HG02610 (cell line): ENCODE measurements around the gene CXCL6.

Experiments
- ATAC-seq: cut with Tn5 transposase; IDR thresholded peaks from one replicate; pipeline ENCODE4 v1.9.1; 2021; ENCODE audit warnings: mild to moderate bottlenecking, moderate library complexity; ENCODE audit not compliant: unreplicated experiment

Gene CXCL6

DNA sequence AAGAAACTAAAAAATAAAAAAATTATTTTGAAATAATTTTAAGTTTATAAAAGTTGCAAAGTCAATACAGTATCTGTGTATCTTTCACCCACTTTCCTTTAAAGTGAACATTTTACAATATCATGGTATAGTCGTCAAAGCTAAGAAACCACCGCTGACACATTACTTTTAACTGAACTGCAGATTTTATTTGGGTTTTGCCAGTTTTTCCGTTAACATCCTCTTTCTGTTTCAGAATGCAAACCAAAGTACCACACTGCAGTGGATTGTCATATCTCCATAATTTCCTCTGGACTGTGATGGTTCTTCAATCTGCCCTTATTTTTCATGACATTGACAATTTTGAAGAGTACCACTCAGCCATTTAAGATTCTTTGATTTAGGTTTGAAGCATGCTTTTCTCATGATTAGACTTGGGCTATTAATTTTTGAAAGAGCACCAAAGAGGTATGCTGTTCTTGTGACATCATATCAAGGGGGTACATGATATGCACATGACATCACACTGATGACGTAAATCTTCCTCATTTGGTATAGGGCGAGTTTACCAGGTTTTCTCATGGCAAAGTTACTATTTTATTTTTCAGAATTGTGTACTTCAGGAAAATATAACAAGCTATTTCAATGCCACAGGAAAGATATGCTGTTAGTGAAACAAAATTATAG, 29.1 kb downstream of the CXCL6 start:
- ATAC-seq = no peak

DNA sequence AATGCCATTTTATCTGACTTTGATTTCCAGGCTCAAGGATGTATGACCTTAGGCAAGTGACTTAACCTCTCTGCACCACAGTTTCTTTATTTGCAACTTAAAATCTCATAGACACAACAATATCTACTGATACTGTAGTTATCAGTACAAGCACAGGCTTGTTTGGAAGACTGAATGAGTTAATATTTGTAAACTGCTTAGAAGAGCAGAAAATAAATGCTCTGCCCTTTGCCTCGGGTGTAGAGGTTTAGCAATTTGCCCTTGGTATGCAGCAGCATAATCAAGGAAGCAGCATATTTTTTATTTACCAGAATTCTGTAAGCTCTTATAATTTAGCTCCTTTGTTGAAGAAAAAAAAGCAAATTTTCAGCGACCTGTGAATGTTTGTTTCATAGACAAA, 29.8 kb downstream of the CXCL6 start:
- no peak for ATAC-seq

DNA sequence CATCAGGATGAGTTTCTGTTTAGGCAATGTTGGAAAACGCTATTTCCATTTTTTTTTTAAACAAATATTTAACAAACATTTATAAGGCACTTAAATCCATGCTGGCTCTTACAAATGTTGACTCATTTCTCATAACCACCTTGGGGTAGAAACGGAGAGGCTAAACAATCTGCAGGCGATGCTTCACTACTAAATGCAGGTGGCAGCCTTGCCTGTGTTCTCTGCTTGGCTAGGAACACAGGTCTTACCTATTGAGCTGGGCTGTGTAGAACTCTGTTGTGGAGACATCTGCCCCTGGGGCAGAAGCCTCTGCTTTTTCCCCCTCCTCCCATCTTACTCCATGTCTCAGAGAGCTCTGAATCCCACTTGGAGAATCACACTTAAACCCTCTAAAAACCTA, 31.3 kb downstream of the CXCL6 start:
- ATAC-seq = no peak

DNA sequence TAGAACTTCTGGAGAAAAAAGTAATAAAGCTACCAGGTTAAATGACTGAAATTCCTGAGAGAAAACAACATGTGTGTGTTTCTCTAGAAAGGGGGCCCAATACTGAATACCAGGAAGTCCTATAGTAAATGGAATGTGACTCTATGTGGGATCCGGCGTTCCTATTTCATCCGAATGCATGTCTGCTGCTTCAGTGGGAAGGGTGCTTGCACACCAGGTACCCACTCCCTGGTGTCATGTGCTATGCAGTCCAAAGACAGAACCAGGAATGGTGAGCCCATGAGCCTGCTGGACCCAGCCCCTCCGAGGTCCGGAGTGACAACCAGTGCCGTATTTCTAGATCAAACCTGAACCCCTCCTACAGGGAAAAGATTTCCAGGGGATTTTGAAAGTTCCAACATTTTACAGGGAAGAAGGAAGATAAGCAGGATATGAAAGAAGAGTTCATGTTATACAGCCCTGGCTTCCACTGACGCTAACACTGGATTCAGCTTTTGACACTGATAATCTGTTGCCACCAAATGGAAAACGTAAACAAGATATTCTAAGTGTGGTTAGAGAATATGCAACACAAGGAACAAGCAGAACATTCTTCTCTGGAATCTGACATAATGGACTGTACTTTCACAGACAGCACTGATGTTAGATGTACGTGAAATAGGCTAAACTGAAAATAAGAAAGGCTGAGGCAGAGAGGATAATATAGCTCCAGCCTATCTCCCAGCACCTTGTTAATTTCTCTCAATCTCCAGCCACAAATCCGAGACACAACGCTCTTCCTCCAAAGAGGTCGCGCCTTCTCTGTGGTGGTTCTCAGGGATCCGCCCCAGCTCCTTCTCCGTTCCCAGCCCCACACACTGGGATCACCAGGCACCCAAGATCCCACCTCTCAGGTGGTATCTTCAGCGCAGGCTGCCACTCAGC, 32.0 kb downstream of the CXCL6 start:
- ATAC-seq = no peak

DNA sequence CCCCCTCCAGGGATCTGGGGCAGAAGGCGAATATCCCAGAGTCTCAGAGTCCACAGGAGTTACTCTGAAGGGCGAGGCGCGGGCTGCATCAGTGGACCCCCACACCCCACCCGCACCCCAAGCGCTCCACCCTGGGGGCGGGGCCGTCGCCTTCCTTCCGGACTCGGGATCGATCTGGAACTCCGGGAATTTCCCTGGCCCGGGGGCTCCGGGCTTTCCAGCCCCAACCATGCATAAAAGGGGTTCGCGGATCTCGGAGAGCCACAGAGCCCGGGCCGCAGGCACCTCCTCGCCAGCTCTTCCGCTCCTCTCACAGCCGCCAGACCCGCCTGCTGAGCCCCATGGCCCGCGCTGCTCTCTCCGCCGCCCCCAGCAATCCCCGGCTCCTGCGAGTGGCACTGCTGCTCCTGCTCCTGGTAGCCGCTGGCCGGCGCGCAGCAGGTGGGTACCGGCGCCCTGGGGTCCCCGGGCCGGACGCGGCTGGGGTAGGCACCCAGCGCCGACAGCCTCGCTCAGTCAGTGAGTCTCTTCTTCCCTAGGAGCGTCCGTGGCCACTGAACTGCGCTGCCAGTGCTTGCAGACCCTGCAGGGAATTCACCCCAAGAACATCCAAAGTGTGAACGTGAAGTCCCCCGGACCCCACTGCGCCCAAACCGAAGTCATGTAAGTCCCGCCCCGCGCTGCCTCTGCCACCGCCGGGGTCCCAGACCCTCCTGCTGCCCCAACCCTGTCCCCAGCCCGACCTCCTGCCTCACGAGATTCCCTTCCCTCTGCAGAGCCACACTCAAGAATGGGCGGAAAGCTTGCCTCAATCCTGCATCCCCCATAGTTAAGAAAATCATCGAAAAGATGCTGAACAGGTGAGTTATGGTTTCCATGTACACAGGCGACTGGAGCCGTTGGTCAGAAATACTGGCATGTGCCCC, 32.9 kb downstream of the CXCL6 start, which contains the start of gene CXCL1:
CXCL1 (plus strand) TSS at position 264 of the 926 bp plus-strand sequence; CDS start at position 342, 78 bp downstream.
- ATAC-seq = no peak

DNA sequence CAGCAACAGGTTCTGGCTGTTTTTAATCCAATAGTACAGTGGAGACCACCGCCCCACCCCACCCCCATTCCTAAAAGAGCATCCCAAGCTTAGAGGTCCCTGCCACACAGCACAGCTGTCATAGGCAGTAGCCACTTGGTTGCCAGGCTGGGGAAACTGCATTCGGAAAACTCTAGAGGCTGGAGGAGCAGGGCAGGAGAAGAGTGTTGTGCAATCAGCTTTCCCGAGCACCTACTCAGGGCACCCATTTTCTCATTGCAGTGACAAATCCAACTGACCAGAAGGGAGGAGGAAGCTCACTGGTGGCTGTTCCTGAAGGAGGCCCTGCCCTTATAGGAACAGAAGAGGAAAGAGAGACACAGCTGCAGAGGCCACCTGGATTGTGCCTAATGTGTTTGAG, 33.8 kb downstream of the CXCL6 start:
- no peak for ATAC-seq

DNA sequence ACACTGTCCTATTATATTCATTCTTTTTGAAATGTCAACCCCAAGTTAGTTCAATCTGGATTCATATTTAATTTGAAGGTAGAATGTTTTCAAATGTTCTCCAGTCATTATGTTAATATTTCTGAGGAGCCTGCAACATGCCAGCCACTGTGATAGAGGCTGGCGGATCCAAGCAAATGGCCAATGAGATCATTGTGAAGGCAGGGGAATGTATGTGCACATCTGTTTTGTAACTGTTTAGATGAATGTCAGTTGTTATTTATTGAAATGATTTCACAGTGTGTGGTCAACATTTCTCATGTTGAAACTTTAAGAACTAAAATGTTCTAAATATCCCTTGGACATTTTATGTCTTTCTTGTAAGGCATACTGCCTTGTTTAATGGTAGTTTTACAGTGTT, 34.3 kb downstream of the CXCL6 start:
- ATAC-seq = no peak

DNA sequence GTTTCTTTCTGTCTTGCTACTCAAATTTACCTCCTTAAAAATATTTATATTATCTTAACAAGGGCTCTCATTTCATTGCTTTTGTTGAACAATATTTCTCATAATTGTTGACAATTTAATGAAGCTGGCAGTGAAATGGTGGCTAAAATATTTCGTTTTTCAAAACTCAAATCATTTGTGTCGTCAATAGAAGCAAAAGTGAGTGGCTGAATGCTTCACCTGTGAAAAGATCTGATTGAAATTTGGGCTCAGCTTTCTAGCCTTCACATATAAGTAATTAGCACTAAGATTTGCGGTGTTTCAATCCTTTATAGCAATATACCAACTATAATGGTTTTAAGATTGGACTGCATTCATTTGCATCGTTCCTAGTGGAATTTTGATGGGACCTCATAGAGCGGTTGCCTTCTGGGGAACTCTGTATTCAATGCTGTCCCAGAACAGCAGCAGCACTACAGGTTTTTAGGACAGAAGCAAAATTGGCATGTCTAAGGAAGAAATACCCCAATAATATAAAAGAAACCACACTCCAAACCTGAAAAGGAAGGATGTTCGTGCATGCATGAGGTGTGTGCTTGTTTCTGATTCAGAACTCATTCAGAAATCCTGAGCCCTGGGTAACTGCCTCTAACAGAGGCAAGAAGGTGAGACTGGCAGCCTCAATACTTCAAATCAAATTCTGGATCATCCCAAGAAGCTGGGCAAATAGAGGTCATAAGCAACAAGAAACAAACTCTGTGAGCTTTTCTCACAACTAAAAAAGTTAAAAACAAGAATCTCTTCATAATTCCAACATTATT, 35.2 kb downstream of the CXCL6 start:
- no peak for ATAC-seq

DNA sequence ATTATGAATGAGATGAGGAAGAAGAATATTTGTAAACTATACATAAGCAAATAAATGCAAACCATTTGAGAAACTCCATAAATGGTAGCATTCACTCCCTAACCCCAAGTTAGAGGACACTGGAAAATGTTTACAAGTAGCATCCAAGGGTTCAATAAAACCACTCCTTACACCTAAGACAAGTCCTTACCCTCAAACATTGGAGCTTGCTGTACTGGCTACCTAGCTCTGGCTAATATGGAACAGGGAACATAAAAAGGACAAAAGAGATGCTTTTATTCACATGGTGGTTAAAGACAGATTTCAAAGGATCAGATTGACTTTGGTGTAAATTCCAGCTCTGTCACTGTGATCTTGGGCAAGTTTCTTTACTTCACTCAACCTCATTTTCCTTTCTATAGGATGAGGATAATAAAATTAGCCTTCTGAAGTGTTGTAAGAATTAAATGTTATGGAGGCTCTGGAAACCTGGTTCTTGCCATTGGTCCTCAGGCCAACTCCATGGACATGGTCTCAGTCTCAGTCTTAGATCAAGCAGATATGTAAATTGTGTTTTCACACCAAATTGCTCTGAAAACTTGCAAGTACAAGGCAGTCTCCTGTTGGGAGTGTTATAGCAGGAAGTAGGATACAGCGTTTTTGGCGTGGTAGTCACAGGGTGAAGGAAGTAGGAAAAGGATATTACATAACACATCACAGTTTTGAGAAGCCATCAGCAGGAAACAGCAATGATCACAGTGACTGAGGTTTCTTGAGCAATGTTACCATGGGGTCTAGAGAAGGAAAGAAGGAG, 36.0 kb downstream of the CXCL6 start:
- ATAC-seq = no peak

DNA sequence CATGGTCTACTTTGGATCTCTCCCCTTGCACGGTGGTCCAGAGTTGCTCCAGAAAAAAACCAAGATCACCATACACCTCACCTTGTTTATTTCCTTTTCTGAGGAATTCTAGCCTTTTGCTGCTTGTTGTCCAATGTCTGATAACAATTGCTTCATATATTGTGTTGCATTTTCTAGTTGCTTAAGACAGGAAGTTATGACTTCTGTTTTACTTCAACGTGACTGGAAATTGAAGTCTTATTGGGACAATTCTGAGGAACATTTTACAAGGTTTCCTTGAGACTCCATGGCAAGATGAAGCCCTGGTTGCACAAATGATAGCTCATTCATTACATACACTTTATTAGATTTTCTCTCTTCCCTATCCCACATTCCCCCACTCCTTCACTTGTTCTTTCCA, 37.9 kb downstream of the CXCL6 start:
- ATAC-seq = no peak

DNA sequence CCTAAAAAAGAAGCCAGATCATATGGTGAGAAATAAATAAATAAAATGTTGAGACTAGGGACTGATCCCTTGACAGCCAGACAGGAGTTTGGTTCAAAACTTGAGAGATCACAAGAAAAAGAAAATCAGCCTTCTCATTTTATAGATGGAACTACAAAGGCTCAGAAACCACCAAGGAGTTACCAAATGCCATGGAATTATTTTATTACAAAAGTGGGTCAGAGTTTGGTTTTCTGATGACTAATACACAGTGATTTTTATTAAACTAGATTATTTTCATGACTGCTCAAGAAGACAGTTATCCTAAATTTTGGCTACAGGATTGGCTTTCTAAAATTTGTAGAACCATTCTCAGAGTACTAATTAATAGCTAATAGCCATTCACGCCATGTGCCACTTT, 38.9 kb downstream of the CXCL6 start:
- ATAC-seq = no peak

DNA sequence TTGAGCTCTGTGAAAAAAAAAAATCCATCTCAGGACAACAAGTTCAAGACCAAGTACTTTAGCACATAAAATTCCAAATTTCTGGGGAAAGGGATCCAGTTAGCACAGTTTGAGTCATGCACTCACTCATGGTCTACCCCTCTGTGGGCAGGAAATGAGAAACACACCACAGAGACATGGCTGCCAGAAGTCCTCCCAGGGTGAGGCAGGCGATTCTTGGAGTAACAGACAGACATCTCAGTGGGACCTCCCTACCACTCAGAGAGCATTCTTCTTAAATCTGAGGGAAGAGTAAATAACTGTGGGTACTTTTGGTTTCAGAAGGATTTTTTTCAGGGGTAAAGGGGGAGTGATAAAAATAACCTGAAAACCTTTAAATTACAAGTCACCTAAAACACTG, 46.8 kb downstream of the CXCL6 start:
- ATAC-seq = no peak

DNA sequence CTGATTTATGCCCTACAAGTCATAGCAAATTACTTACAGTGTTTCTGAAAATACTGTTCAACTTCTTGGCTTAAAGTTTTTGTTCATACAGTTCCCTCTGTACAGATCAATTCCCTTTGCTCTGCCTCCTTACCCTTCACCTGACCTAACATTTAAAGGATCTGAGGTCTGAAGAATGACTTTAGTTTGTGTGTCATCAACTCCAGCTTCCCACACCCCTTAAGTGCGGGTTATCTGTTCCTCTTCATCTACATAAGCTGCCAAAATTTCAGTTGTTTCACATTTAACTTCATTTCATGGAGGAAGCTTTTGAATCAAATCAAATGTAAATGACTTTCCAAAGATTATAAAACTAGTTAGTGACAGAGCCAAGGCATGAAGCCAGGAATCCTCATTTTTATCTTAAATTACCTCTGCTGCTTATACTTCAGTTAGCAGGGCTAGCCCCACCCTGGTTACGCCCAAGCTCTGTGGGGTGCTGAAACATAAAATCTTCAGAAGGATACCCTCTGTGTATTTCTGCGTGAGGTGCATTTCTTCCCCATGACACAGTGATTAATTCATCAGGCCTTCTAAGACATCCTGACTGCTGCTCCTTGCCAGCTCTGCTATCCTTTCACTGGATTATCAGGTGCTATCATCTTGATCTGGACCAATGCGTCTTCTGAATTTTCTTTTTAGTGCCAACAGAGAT, 49.2 kb downstream of the CXCL6 start:
- ATAC-seq = no peak
